Medulla oblongata (tissue), 1 donor: ENCODE measurements around the gene OR4X2.
"Not testable (repeated sequence)": the region's sequence is repeated elsewhere in the genome, so short reads cannot be mapped to it uniquely, and the experiment has no call there.

ENCODE experiments used
- DNase-seq: peaks from one replicate; pipeline ENCODE4 v3.0.0-alpha.2; 2015; ENCODE audit errors: extremely low spot score

Gene OR4X2

GRCh38 chr11:48244804-48245203, at the start of gene OR4X2:
Gene OR4X2, plus strand, starts transcription at chr11:48245104. Its CDS starts 0 bp downstream, at chr11:48245104.
- no peak for DNase-seq

- DNase-seq = no peak
These were observed 37.0 kb upstream of the OR4X2 start for GRCh38 chr11:48207881-48208280.

GRCh38 chr11:48210052-48210451, 34.9 kb upstream of the OR4X2 start:
- no peak for DNase-seq

GRCh38 chr11:48216510-48216909, 28.4 kb upstream of the OR4X2 start, which contains the start of gene OR4B1:
Gene OR4B1, plus strand, starts transcription at chr11:48216810. Its CDS starts 0 bp downstream, at chr11:48216810.
- DNase-seq = no peak

GRCh38 chr11:48228761-48229160, 16.1 kb upstream of the OR4X2 start:
- DNase-seq = no peak

- not testable (repeated sequence) for DNase-seq
These were observed 14.8 kb upstream of the OR4X2 start for GRCh38 chr11:48230057-48230456.

GRCh38 chr11:48237727-48238126, 7.2 kb upstream of the OR4X2 start:
- no peak for DNase-seq

- no peak for DNase-seq
These were observed 2.4 kb upstream of the OR4X2 start for GRCh38 chr11:48242501-48242900.

- no peak for DNase-seq
These were observed 4.0 kb downstream of the OR4X2 start for GRCh38 chr11:48248902-48249301.

GRCh38 chr11:48261600-48261999, 16.7 kb downstream of the OR4X2 start:
- no peak for DNase-seq

- DNase-seq = no peak
These were observed 18.6 kb downstream of the OR4X2 start, which contains the start of gene OR4X1 for GRCh38 chr11:48263423-48263911. Gene OR4X1, plus strand, starts transcription at chr11:48263861. Its CDS starts 0 bp downstream, at chr11:48263861.

GRCh38 chr11:48270621-48271020, 25.7 kb downstream of the OR4X2 start:
- no peak for DNase-seq

- DNase-seq = no peak
These were observed 27.7 kb downstream of the OR4X2 start for GRCh38 chr11:48272606-48273005.
